ENCODE measurements around the gene FOXK1.
"Not testable (repeated sequence)": the region's sequence is repeated elsewhere in the genome, so short reads cannot be mapped to it uniquely, and the experiment has no call there.

Gene FOXK1

GRCh38 chr7:4667776-4668509 lies 14.2 kb upstream of the FOXK1 start:
- DNase-seq = peak; percentile 95

- no peak for DNase-seq
These were observed 13.6 kb upstream of the FOXK1 start for GRCh38 chr7:4668510-4668847.

- DNase-seq = no peak
These were observed 11.3 kb upstream of the FOXK1 start for GRCh38 chr7:4670791-4671190.

GRCh38 chr7:4675771-4676367 lies 6.2 kb upstream of the FOXK1 start:
- no peak for DNase-seq

- not testable (repeated sequence) for DNase-seq
These were observed 4.6 kb upstream of the FOXK1 start for GRCh38 chr7:4677518-4677917.

- DNase-seq = no peak
These were observed 760 bp upstream of the FOXK1 start for GRCh38 chr7:4681218-4681851.

- no peak for DNase-seq
These were observed 537 bp downstream of the FOXK1 start for GRCh38 chr7:4682621-4683042.

GRCh38 chr7:4683043-4683883 lies 1.2 kb downstream of the FOXK1 start:
- DNase-seq = no peak

GRCh38 chr7:4683884-4684565 lies 1.9 kb downstream of the FOXK1 start:
- peak; percentile 33 for DNase-seq

- DNase-seq = no peak
These were observed 2.8 kb downstream of the FOXK1 start for GRCh38 chr7:4684846-4685245.

GRCh38 chr7:4685676-4686075 lies 3.6 kb downstream of the FOXK1 start:
- DNase-seq = not testable (repeated sequence)

GRCh38 chr7:4687956-4688355 lies 5.9 kb downstream of the FOXK1 start:
- DNase-seq = no peak

- DNase-seq = no peak
These were observed 7.1 kb downstream of the FOXK1 start for GRCh38 chr7:4689151-4689550.

GRCh38 chr7:4689668-4690067 lies 7.6 kb downstream of the FOXK1 start:
- no peak for DNase-seq

- no peak for DNase-seq
These were observed 9.1 kb downstream of the FOXK1 start for GRCh38 chr7:4690953-4691856.

GRCh38 chr7:4692055-4692454 lies 10.0 kb downstream of the FOXK1 start:
- peak; percentile 62 for DNase-seq

GRCh38 chr7:4692622-4693021 lies 10.5 kb downstream of the FOXK1 start:
- not testable (repeated sequence) for DNase-seq

- DNase-seq = no peak
These were observed 11.1 kb downstream of the FOXK1 start for GRCh38 chr7:4693152-4693551.

- no peak for DNase-seq
These were observed 11.7 kb downstream of the FOXK1 start for GRCh38 chr7:4693749-4694148.

- no peak for DNase-seq
These were observed 12.2 kb downstream of the FOXK1 start for GRCh38 chr7:4694305-4694704.

GRCh38 chr7:4698707-4699275 lies 16.7 kb downstream of the FOXK1 start:
- no peak for DNase-seq

Data from fibroblast of upper back skin (primary cell).